ENCODE data around the gene NTRK1.

Gene NTRK1

GRCh38 chr1:156898161-156898566 lies 37.5 kb downstream of the NTRK1 start:
- Histone ChIP-seq H3K4me1 (ENCODE audit: control insufficient read depth, insufficient read depth, low read length) (no peaks in the 10 kb centered on the region), H3K27ac (ENCODE audit: extremely low read depth, low read depth, low read length) (no peak overlapping the region), H3K9me3 (ENCODE audit: control insufficient read depth, insufficient read depth, low read depth, low read length) (no peaks in the 10 kb centered on the region), H3K36me3 (ENCODE audit: control insufficient read depth in 2 of 2, insufficient read depth in 1 of 2, low read length in 2 of 2) (no peaks in the 10 kb centered on the region), H3K4me3 (ENCODE audit: low read depth, low read length) (no peak overlapping the region)
- POLR2A ChIA-PET, result no interaction called here
- CTCF ChIA-PET, result interaction anchor here (0.5 to 3.2 kb wide), 7 partner anchors 8 to 220 kb away, joined by 4 to 20 read pairs (median 7); partner anchors contain the start of gene LRRC71
- TF ChIP-seq ZSCAN18 (tag by site-specific recombination; IDR thresholded peaks at IDR 0.05) (no peak), ZNF555 (tag by site-specific recombination; conservative IDR thresholded peaks at IDR 0.05) (no peak), ZNF341 (tag by site-specific recombination; IDR thresholded peaks at IDR 0.05; ENCODE audit: low read depth) (no peak), ZNF174 (tag by site-specific recombination; IDR thresholded peaks at IDR 0.05) (no peak), ZNF664 (tag by site-specific recombination; IDR thresholded peaks at IDR 0.05) (no peak), ZNF677 (tag by site-specific recombination; IDR thresholded peaks at IDR 0.05) (no peak), YY1 (tag by site-specific recombination; IDR thresholded peaks at IDR 0.05) (no peak), SP3 (tag by site-specific recombination; IDR thresholded peaks at IDR 0.05) (no peak)
- TF ChIP-seq, protein P1, sequence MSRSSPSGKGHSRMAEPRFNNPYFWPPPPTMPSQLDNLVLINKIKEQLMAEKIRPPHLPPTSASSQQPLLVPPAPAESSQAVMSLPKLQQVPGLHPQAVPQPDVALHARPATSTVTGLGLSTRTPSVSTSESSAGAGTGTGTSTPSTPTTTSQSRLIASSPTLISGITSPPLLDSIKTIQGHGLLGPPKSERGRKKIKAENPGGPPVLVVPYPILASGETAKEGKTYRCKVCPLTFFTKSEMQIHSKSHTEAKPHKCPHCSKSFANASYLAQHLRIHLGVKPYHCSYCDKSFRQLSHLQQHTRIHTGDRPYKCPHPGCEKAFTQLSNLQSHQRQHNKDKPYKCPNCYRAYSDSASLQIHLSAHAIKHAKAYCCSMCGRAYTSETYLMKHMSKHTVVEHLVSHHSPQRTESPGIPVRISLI (tag by site-specific recombination; IDR thresholded peaks at IDR 0.05), result no peak
- TF ChIP-seq, protein P2, sequence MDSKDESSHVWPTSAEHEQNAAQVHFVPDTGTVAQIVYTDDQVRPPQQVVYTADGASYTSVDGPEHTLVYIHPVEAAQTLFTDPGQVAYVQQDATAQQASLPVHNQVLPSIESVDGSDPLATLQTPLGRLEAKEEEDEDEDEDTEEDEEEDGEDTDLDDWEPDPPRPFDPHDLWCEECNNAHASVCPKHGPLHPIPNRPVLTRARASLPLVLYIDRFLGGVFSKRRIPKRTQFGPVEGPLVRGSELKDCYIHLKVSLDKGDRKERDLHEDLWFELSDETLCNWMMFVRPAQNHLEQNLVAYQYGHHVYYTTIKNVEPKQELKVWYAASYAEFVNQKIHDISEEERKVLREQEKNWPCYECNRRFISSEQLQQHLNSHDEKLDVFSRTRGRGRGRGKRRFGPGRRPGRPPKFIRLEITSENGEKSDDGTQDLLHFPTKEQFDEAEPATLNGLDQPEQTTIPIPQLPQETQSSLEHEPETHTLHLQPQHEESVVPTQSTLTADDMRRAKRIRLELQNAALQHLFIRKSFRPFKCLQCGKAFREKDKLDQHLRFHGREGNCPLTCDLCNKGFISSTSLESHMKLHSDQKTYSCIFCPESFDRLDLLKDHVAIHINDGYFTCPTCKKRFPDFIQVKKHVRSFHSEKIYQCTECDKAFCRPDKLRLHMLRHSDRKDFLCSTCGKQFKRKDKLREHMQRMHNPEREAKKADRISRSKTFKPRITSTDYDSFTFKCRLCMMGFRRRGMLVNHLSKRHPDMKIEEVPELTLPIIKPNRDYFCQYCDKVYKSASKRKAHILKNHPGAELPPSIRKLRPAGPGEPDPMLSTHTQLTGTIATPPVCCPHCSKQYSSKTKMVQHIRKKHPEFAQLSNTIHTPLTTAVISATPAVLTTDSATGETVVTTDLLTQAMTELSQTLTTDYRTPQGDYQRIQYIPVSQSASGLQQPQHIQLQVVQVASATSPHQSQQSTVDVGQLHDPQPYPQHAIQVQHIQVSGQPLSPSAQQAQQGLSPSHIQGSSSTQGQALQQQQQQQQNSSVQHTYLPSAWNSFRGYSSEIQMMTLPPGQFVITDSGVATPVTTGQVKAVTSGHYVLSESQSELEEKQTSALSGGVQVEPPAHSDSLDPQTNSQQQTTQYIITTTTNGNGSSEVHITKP (tag by site-specific recombination; IDR thresholded peaks at IDR 0.05), result no peak

- Histone ChIP-seq H3K27ac (ENCODE audit: extremely low read depth, low read depth, low read length) (no peak overlapping the region), H3K4me1 (ENCODE audit: control insufficient read depth, insufficient read depth, low read length) (no peaks in the 10 kb centered on the region), H3K4me3 (ENCODE audit: low read depth, low read length) (no peak overlapping the region), H3K9me3 (ENCODE audit: control insufficient read depth, insufficient read depth, low read depth, low read length) (no peaks in the 10 kb centered on the region), H3K36me3 (ENCODE audit: control insufficient read depth in 2 of 2, insufficient read depth in 1 of 2, low read length in 2 of 2) (no peaks in the 10 kb centered on the region)
- ChIA-PET CTCF (interaction anchor here (0.5 to 3.2 kb wide), 6 partner anchors 9 to 196 kb away, joined by 3 to 20 read pairs (median 6); no protein-coding TSS in a partner anchor), POLR2A (interaction anchor here (1.0 kb wide), 1 partner anchor 27 kb away, joined by 3 read pairs; no protein-coding TSS in a partner anchor)
- TF ChIP-seq, protein P3, sequence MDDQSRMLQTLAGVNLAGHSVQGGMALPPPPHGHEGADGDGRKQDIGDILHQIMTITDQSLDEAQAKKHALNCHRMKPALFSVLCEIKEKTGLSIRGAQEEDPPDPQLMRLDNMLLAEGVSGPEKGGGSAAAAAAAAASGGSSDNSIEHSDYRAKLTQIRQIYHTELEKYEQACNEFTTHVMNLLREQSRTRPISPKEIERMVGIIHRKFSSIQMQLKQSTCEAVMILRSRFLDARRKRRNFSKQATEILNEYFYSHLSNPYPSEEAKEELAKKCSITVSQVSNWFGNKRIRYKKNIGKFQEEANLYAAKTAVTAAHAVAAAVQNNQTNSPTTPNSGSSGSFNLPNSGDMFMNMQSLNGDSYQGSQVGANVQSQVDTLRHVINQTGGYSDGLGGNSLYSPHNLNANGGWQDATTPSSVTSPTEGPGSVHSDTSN (CRISPR knock-in tag; IDR thresholded peaks at IDR 0.05), result no peak
- TF ChIP-seq ZNF18 (tag by site-specific recombination; IDR thresholded peaks at IDR 0.05), result no peak
- TF ChIP-seq KLF7 (tag by site-specific recombination; IDR thresholded peaks at IDR 0.05; ENCODE audit: borderline replicate concordance), result no peak
- no peak for TF ChIP-seq HOXA7 (CRISPR knock-in tag; IDR thresholded peaks at IDR 0.05; ENCODE audit: borderline replicate concordance)
- TF ChIP-seq, protein P4, sequence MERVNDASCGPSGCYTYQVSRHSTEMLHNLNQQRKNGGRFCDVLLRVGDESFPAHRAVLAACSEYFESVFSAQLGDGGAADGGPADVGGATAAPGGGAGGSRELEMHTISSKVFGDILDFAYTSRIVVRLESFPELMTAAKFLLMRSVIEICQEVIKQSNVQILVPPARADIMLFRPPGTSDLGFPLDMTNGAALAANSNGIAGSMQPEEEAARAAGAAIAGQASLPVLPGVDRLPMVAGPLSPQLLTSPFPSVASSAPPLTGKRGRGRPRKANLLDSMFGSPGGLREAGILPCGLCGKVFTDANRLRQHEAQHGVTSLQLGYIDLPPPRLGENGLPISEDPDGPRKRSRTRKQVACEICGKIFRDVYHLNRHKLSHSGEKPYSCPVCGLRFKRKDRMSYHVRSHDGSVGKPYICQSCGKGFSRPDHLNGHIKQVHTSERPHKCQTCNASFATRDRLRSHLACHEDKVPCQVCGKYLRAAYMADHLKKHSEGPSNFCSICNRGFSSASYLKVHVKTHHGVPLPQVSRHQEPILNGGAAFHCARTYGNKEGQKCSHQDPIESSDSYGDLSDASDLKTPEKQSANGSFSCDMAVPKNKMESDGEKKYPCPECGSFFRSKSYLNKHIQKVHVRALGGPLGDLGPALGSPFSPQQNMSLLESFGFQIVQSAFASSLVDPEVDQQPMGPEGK (tag by site-specific recombination; IDR thresholded peaks at IDR 0.05), result no peak
- TF ChIP-seq PRDM4 (tag by site-specific recombination; IDR thresholded peaks at IDR 0.05), result no peak
- no peak for TF ChIP-seq ZNF830 (tag by site-specific recombination; IDR thresholded peaks at IDR 0.05; ENCODE audit: low read depth)
- no peak for TF ChIP-seq GFI1B (tag by site-specific recombination; IDR thresholded peaks at IDR 0.05)
- no peak for TF ChIP-seq YY2 (tag by site-specific recombination; IDR thresholded peaks at IDR 0.05)
- TF ChIP-seq BCL11A (tag by site-specific recombination; IDR thresholded peaks at IDR 0.05; ENCODE audit: low read depth), result no peak
Measured at GRCh38 chr1:156898971-156899664, 38.5 kb downstream of the NTRK1 start.

All from HEK293 (cell line).